ENCODE results near the gene ARHGAP22.
"Not testable (repeated sequence)": the region's sequence is repeated elsewhere in the genome, so short reads cannot be mapped to it uniquely, and the experiment has no call there.

ARHGAP22 gene

GRCh38 chr10:48445932-48446331, 158.9 kb downstream of the ARHGAP22 start:
- no peak for DNase-seq

- DNase-seq: no peak
Measured at GRCh38 chr10:48444861-48445841, 159.7 kb downstream of the ARHGAP22 start.

DNA sequence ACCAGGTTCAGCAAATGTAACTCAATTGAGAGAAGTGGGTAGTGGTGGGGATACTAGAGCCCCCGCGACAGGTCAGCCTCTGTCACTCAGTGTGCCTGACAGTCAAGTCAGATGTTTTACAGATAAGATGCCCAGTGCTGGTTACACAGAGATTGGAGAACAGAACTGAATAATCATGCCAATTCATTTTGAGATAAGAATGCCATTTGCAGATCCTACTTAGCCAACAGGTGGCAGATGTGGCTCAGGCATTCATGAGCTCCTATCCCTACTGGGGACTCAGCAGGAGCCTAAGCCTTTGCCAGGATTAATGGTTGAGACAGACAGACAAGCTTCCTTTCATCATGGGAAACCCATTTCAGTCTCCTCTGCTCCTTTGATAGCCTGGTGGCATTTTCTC, 160.6 kb downstream of the ARHGAP22 start:
- DNase-seq: peak; percentile 38

DNA sequence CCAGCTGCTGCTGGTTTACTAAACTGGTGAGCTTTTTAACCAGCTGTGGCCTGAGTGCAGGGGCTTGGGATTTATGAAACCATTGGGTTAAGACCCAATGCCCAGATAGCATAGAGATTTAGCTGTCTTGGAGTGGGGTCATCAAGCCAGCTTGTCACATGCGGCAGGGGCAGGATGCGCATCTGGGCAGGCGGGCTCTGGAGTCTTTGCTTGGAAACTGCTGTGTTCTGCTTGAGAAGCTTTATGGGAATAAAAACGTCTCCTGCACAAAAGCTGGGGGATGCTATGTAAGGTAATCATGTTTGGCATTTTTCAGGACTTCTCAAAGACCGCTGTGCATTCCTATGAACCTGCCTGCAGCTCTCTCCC, 162.1 kb downstream of the ARHGAP22 start:
- DNase-seq: no peak

- no peak for DNase-seq
Measured at GRCh38 chr10:48442090-48442808, 162.6 kb downstream of the ARHGAP22 start.

GRCh38 chr10:48440771-48441170, 164.1 kb downstream of the ARHGAP22 start:
- no peak for DNase-seq

- DNase-seq: peak; percentile 42
Measured at GRCh38 chr10:48439581-48440041, 165.3 kb downstream of the ARHGAP22 start.

- DNase-seq: peak; percentile 82
Measured at GRCh38 chr10:48439031-48439430, 165.8 kb downstream of the ARHGAP22 start.

DNA sequence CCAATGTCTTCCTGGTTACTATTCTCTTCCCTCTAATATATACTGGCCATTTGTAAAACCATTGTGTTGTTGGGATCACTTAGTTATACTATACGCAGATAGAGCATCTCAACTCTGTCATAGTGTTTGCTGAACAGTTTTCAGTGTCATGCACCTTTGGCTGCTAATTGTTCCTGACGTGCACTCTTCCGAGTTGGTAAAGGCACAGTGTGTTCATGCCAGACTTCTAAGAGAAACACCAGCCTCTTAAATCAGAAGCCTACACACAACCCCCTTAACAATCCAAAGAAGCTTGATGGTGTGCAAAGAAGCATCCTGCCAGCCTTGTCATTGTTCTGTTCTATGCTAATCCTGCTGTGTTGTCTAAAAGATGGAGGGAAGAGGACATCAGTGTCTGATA, 167.3 kb downstream of the ARHGAP22 start:
- no peak for DNase-seq

DNA sequence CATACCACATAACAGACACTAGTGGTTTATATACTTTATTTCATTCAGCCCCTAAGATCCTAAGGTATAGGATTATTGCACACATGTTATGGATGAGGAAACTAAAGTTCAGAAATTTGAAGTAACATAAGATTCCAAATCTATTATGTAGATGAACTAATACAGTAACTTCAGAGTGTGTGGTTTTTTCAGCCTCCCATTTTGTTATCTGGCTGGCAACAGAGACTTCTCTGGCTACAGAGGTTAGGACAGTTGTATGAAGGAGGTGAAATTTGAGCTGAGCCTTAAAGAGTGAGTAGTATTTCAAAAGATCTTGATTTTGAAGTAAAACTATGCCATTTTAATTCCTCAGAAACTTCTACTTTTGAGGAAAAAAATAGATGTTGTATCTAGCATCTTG, 173.0 kb downstream of the ARHGAP22 start:
- no peak for DNase-seq

GRCh38 chr10:48430402-48430993, 174.4 kb downstream of the ARHGAP22 start:
- no peak for DNase-seq

DNA sequence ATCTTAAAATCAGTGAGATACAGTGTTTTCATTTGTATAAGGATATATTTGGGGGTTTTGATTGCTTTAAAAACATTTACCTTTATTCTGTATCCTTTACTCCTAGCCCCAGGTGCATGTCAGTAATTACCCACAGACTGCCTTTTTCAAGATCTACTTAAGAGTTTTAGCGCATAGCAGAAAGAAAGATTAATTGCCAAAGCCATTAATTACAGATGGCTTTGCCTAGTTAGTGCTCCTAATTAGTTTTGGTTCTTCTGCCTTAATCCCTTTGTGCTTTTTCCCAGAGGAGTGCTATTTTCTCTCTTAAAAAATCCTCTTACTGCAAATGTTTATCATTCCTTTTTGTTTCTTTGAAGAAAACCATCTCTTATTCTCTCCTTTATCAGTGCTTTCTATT, 175.6 kb downstream of the ARHGAP22 start:
- no peak for DNase-seq

DNA sequence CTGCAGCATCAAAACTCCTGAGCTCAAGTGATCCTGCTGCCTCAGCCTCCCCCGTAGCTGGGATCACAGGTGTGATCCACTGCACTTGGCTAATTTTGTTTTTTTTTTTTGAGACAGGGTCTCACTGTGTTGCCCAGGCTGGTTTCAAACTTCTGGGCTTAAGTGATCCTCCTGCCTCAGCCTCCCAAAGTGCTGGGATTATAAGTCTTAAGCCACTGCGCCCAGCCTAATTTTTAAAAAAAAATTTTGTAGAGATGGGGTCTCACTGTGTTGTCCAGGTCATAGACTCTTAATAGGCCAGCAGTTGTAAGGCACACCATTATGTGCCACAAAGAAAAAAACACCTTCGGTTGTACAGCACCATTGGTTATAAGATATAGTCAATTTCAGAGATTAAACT, 176.0 kb downstream of the ARHGAP22 start:
- no peak for DNase-seq

- no peak for DNase-seq
Measured at GRCh38 chr10:48423884-48424283, 181.0 kb downstream of the ARHGAP22 start.

DNA sequence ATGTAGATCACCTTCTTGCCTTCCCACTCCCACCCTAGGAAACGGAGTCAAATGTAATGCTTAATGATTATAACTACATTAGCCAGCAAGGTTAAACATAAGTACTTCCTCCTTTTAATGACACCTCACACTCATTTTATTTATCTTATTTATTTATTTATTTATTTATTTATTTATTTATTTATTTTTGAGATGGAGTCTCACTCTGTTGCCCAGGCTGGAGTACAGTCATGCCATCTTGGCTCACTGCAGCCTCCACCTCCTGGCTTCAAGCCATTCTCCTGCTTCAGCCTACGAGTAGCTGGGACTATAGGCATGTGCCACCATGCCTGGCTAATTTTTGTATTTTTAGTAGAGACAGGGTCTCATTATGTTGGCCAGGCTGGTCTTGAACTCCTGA, 183.0 kb downstream of the ARHGAP22 start:
- not testable (repeated sequence) for DNase-seq

- DNase-seq: no peak
Measured at GRCh38 chr10:48419714-48420113, 185.2 kb downstream of the ARHGAP22 start.

DNA sequence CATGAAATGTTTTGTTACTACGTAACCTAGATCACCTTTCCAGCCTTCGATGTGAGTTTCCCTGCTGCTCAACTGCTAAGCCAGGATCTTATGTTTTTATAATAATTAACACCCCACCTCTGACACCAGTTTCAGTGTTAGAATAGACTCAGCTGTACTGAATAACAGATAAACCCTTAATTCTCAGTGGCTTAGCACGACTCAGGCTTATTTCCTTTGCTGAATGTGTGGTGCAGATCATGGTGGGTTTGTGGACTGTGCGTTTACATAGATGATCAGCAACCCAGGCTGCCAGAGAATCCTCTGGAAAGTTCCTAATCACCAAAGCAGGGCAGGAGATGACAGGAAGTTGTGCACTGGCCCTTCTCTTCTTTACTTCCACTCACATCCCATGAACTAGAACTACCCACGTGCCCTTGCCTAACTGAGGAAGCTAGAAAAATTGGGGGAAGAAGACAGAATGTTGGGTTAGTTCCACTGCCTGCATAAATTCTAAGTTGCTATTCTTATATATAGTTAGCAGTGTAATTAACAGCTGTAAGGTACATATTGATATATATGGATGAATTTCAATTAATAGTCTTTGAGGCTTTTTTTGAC, 186.6 kb downstream of the ARHGAP22 start:
- DNase-seq: no peak

DNA sequence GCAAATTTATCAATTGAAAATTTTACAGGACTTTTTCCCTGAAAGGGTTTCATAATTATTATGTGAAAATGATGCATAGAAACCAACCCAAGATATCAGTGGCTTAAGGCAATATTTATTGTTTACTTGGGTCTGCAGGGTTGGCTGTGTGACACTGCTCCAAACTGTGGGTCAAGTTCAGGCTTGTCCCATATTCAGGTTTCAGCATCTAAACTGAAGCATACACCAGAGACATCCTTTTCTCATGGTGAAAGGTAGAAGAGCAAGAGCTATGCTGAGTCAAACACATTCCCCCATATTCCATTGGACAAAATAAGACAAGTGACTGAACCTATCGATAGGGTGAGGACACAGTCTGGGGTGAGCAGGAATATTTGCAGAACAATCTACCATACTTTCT, 187.5 kb downstream of the ARHGAP22 start:
- no peak for DNase-seq

DNA sequence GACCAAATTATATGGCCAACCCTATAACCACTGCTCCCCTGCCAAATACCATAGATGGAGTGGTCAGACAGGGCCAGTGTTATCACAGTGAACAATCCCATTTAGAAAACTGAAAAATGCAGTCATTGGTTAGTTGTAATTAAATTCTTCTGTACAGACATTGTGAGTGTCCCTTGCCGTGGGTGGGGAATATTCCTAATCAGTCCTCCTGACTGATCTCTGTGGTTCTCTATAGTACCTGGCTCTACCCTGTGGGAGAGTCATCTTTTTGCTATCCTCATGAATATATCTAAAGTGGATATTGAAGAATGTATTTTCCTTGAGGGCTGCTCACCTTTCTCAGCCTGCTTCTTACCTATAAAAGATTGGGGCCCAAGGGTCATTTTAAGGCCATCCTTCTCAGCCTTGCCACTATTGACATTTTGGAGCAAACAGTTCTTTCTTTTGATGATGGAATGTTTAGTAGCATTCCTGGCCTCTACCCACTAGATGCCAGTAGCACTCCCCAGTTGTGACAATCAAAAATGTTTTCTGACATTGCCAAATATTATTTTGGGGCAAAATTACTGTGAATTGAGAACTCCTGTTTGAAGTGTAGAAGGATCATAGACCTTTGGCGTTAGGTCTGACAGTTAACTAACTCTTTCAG, 188.2 kb downstream of the ARHGAP22 start:
- DNase-seq: no peak

- DNase-seq: peak; percentile 45
Measured at GRCh38 chr10:48414778-48415177, 190.1 kb downstream of the ARHGAP22 start.

GRCh38 chr10:48414160-48414559, 190.7 kb downstream of the ARHGAP22 start:
- DNase-seq: no peak

DNA sequence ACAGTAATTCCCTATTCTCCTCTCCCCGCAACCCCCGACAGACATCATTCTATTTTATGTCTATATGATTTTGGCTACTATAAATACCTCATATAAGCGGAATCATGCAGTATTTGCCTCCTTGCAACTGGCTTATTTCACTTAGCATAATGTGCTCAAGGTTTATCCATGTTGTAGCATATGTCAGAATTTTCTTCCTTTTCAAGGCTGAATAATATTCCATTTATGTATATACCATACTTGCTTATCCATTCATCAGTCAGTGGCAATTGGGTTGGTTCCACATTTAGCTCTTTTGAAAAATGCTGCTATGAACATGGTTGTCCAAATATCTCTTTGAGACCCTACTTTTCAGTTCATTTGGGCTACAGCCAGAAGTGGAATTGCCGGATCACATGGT, 191.9 kb downstream of the ARHGAP22 start:
- no peak for DNase-seq

DNA sequence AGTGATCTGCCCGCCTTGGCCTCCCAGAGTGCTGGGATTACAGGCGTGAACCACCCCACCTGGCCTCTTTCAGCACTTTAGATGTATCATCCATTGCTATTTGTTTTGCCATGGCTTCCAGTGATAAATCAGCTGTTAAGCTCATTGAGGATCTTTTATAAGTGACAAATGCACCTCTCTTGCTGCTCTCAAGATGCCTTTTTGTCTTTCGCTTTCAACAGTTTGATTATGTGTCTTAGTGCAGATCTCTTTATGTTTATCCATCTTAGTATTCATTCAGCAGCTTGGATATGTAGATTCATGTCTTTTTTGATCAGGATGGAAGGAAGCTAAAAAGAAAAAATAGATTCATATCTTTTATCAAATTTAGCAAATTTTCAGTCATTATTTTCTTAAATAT, 192.8 kb downstream of the ARHGAP22 start:
- no peak for DNase-seq
